ENCODE measurements around the gene CMSS1.
A peak's percentile ranks its signal among the peaks of the same experiment; 100 is the strongest.

CMSS1 gene

DNA sequence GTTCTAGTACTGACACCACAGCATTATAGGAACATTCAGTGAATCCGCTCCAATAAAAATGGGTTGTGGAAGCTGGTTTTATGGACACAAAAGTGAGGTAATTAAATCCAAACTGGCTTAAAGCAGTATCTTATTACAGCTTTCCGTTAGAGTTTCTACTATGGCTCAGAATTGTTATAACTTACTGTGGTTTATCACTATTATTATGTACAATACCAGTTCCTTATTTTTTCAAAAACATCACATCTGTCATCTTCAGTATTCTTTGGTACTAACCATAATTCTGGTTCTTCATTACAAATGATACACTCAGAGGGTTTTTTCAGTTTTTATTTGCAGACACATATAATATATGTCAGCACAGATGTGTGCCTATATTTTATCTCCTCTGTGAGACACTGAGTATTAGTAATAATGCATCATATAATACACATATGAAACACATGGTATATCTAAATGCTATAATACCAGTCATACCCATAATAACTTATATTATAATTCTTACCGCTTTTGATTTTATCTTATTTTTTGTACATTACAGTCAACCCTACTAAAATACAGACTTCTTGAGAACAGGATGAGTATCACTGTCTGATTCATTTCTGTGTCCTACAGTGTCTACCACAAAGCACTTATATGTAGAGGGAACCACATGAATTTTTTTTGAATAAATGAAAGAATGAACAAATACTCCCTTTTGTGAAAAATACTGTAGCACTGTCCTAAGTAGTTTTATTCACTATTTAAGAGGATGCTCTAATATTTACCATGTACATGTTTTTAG is 39.0 kb downstream of the CMSS1 start:
- no peak for DNase-seq

DNA sequence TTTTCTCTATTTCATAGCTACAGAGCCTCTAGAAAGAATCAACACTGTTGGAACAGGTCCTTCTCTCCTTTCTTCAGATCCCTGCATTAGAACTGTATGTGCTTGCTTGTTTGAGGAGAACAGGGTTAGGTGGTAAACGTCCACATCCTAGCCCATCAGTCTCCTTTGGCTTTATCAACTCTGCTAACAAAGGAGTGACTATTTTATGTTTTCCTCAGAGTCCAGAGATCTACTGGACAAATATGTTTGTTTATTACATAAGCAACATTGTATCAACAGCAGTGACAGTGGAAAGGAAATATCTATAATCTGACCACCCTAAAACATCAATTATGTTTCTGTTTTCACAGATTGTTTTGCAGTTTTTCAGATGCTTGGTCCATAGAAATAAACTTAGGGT is 39.6 kb downstream of the CMSS1 start:
- no peak for DNase-seq

DNA sequence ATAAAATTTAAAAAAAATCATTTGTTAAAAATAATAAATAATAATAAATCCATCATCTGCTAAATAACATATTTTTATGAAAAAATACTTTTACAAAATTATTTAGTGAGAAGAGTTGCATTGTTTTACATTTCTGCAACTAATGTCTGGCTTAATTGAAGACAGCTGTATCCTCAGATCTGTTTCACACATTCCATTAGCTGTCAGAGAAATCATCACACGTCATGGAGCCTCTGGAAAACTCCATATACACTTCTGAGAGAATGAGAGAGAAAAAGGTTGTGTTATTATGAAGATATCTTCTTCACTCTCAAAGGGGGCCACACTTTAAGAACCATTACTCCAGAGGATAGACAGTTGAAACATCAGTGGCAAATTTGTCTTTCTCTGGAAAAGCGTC is 40.8 kb downstream of the CMSS1 start:
- no peak for DNase-seq

DNA sequence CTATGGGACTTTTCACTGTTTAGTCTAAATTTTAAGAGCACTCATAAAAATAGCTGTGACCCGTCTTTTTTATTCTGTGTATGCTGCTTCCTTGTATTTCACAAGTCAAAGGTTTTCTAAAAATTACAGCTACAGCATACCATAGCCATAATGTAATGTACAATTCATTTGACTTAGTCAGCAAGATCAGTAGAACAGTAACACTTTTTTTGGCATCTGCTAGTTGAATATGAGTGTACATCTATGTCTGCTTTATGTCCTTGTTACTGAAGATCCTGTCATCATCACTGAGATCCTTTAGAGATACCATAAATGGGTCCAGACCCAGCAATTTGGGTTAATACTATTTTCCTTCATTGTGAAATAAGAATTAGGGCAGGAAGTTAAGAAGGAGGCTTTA is 42.2 kb downstream of the CMSS1 start:
- no peak for DNase-seq

DNA sequence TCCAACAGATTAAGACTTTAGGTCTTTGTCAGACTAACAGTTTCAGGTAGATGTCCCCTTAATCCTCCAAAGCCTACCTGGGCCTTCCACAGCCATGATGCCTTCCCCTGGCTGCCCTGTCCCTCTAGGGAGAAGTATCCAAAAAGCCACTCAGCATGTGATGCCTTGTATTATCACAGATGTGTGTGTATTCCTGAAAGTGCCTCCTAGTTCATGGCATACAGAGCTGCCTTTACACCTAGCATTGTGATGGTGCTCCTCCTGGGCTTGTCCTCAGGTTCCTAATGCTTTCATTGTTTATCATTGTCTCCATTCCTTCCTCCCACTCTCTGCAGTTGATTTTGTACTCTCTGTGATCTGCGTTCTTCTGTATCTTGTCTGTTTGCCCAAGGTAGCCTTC is 43.6 kb downstream of the CMSS1 start:
- no peak for DNase-seq

DNA sequence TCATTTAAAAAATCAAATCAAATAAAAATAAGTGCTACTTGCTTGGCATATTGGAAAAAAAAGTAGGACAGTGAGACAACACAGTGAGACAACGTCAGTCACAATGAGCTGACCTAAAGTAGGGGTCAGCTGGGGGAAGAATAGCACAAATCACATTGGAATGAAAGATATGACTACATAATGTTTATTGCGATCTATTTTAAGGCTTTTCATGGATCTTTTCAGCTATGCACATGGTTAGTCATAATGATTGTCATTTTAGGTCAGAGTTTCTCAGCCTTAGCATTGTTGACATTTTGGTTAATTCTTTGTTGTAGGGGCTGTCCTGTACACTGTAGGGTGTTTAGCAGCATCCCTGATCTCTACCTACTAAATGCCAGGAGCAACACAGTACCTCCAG is 44.5 kb downstream of the CMSS1 start:
- DNase-seq = no peak

DNA sequence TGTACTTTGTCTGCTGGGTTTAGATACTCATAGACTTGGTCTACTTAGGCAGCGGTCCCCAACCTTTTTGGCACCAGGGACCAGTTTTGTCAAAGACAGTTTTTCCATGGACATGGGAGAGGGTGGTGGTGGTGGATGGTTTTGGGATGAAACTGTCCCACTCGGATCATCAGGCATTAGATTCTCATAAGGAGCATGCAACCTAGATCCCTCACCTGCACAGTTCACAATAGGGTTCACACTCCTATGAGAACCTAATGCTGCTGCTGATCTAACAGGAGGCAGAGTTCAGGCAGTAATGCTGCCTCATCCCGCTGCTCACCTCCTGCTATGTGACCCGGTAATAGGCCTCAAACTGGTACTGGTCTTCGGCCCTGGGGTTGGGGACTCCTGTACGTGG is 45.3 kb downstream of the CMSS1 start:
- DNase-seq = no peak

DNA sequence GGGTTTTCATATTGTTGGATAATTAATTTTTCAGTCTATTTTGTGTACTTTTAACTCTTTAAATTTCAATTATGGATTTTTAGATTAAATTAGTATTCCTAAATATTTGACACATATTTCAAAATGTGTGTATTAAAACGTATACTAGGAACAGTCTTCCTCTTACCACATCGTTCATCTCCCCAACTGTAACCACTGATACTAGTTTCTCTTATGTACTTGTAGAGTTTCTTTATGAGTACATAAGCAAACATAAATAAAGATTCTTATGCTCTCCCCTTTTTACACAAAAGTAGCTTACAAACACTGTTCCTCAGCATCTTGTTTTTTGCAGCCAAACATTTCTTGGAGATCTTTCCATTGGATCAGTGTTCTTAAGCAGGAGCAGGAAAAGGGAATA is 45.9 kb downstream of the CMSS1 start:
- no peak for DNase-seq

DNA sequence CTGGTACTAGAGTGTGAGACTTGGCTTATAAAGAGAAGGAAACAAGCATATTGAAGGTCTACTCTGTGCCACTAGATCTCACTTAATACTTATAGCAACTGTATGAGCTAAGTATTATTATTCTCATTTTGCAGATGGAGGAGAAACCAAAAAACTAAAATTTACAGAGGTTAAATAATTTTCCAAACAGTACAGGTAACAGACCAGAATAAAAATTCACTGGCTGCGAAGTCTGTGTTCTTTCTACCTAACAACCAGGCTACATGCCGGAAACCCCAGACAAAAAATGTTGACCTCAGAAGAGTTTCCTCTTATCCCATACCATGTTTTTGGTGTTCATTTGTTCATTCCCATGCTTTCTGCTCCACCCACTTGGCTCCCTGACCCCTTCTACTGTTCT is 46.6 kb downstream of the CMSS1 start:
- DNase-seq = no peak

DNA sequence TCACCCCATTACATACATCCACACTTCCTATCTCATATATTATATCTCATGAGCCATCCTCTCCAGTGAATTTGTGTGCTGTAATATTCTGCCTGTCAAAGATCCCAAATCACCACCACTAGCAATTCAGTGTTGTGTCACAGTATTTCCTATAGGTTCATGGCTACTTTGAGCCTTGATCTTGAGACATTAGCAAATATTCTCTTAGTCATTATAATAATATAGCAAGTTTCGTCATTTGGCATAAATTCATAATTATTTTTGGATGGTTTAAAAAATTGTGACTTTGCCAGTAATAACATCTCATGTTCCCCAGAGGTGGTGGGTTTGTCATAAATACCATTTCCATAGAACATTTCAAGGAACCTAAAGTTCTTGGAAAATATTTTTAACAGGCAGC is 47.7 kb downstream of the CMSS1 start:
- no peak for DNase-seq

DNA sequence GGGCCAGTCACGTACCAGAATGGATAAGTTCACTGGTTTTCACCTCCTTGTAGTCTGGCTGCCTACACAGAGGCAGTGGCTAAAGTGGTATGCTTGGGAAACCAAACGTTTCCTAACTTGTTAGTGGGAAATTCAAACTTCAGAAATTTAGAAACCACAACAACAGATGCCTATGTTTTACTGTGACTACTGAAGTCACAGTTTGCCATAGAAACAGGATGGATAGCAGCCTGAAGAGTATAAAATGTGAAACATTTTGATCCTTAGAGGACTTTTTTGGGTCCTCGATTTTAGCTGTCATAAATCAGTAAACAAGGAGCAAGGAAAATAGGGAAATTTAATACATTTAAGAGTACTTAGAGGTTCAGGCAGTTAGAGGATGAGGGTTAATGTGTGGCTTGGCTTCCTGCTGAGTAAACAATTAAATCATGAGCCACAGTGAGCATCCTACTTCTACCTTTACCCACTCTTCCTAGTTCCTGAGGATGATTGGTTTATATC is 48.6 kb downstream of the CMSS1 start:
- no peak for DNase-seq

DNA sequence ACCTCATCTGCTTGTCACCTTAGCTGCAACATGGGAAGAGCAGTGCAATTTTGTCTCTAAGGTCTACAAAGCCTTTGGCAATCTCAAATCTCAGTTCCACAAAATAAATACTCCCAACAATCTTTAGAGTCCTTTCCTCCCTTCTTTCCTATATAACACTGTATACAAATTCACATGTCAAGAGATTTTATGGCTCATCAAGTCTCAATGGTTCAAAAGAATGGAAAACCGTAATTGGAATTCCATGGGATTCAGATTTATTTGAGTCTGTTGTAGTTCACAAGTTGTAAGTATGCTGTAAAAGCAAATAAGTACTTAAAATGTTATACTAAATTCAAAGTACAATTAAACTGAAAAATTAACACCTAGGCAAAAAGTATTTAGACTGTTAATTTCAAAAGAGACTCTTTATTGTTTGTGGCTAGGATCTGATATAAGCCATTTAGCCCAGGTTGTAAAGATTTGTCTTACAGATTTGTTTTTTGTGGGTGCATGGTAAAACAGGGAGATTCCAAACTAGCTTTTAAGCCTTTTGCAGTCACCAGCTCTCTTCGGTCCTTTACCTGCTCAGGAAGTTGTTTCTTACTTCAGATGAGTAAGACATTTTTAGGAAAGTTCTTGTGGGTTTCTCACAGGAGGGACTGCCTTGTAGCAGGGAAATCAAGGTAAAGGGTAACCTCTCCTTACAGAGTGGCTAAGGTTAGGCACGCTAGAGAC is 50.1 kb downstream of the CMSS1 start:
- no peak for DNase-seq

DNA sequence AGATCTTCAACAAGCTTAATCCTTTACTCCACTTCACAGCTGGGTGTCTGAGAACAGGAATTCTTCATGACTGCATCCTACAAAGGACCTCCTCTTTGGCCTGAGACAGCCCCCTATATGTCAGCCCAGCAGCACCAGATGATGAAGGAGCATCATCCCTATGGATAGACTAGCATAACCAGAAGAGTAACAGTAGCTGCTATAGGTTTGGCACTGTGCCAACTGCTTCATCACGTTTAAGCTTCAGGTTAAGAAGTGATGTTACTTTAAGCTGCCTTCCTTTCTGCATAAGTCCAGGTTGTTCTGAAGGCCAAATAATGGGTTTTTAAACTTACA is 50.6 kb downstream of the CMSS1 start:
- peak; percentile 22 for DNase-seq

DNA sequence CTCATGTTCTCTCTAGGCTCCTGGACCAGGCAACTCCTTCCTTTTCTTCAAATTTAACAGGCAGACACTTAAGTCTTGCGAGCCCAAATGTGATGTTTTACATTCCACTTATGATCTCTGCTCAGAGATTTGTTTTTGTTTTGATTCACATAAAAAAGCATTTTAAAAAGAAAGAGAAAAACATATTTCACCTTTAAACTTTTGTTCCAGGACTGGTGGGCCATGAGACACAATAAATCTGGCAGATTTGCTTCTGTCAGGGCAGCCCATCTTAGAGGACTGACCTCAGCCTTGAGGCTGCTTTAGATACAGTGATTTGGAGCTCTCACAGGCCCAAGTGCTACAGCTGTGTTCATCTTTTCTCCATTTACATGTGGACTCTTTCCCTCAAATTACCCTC is 52.0 kb downstream of the CMSS1 start:
- DNase-seq = no peak

DNA sequence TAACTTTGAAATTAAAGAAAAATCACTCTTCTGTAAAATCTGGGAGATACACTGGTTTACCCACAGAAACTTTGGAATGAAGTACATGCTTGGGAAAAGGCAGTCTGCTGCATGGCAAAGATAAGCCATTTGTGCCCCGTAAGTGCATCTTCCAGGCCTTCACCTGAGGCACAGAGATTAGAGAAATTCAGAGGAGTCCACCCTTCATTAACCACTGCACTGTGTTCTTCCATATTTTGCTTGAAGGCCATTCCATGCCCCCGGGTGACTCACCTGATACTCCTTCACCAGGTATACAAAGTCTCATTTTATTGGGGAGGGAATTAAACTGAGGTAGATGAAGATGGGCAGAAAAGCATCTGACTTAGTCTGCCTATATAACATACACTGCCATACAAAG is 53.0 kb downstream of the CMSS1 start:
- DNase-seq = no peak

DNA sequence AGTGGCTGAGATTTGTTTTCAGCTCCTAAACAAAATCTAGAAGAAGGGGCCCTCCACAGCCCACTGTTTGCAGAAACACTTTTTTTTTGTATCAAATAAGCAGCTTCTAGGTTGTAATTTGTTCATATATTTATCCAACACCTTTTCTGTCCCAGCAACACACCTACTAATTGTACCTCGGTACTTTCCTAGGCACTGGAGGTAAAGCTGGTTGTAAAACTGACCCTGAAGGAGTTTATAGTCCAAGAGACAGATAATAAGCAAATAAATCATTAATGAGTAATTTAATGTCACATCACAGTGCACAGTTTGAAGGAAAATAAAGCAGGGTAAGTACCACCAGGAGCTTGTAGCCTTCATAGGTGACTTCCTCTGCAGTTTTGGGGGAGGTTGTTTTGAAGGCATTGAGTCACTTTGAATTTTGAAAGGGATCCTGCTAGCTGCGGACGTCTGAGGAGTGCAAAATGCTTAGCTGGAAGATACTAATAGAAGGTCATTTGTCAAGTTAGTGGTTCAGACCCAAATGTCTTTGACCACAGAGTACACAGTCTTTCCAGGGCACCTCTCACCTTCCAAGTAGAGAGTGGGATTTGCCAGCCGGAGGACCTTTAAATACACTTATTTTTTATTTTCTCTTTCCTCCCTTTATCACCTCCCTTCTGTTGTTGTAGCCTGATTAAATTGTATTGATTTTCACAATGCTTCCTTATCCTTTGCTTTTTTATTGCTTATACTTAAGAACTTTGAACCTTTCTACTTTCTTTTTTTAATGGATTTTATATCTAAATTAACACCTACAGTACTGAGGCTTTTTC is 53.8 kb downstream of the CMSS1 start:
- no peak for DNase-seq

DNA sequence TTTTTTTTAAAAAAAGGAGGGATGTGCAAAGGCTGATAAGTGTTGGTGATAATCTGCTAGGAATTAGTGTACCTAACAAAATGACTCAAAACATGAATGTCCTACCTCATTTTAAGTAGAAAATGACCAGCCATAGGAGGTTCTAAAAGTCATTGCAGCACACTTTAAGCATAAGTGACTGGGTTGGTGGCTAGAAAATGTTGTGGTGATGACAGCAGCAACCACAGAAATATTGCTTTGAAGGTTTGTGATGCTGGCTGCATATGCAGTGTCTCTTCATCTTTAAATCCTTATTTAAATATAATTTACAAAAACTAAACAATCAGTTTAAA is 55.2 kb downstream of the CMSS1 start:
- no peak for DNase-seq

DNA sequence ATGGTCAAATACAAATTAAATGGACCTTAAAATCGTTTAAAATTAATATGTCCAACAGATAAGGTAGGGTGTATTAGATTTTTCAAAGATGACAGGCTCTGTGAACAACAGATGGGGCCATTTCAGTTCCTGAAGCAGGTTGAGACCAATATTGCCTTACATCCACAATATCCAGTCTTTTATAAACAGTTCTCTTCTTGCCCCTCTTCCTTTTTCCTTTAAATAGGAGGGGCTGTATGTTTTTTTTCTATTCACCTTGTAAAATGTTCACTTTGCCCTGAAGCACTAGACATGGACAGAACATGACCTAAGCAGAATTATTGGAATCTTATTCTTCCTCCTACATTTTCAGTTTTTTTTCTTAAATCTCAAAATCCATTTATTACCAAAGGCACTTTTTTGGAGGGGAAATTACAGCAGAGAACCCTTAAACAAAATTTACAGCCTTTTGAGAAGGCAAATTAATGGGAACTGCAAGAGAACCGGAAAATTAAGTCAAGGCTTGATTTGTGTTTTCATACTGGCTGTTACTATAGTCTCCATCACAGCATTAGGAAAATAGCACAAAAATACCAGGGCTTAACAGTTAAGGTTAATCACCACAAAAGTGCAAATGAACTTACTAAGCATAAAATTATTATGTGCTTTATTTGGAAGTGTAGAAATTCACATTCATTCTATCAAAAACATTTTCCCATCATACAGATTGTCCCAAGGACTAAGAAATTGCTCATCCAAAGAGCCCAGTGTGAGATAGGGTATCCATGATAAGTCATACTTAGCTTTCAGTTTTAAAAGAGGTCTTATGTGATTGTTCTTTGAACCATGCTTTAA is 55.8 kb downstream of the CMSS1 start:
- DNase-seq = no peak

DNA sequence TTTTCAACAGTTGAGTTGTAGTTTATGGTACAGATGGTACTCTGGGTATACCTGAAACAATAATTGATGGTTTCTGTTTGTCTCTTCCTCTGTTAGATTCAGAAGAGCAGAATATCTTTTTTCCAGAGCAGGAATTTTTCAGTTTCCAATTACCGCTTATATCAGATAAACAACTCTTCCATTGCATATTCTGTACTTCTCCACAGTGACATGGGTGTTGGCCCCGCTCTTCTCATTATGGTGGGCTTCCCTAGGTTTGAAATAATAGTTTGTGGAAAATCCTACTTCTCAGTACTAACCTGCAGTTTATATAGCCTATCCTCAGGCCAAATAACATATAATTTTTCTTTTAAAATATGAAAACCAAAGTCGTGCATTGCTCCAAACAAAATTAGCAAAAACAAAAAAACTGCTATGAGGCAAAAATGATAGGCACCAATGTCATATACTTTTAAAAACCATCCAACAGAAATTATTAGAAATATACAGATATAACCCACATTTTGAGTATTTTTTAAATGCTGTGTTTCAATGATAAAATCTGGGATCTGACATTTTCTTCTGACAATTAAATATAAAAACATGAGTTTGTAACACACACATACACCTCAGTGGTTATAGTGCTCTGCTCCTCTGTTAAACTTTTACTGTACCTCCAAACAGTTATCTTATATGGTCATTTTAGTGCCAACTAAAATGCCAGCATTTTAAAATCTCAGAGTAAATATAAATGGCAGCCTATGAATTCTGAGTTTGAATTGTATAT is 56.8 kb downstream of the CMSS1 start:
- no peak for DNase-seq

DNA sequence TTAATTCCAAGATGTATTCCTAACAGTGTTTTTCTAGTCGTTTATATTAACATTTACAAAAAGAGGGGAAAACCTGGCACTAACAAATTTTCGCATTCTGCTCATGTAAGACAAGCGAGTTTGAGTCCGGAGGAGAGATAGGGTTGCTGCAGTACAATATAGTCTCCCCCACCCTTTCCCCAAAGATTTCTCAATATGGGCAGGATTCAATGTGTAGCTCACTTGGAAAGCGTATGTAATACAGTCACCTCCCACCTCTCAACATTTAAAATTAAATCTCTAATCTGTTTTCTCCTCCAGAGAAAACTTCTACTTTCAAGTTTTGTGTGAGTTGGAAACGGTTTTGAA is 57.9 kb downstream of the CMSS1 start:
- DNase-seq = no peak

DNA sequence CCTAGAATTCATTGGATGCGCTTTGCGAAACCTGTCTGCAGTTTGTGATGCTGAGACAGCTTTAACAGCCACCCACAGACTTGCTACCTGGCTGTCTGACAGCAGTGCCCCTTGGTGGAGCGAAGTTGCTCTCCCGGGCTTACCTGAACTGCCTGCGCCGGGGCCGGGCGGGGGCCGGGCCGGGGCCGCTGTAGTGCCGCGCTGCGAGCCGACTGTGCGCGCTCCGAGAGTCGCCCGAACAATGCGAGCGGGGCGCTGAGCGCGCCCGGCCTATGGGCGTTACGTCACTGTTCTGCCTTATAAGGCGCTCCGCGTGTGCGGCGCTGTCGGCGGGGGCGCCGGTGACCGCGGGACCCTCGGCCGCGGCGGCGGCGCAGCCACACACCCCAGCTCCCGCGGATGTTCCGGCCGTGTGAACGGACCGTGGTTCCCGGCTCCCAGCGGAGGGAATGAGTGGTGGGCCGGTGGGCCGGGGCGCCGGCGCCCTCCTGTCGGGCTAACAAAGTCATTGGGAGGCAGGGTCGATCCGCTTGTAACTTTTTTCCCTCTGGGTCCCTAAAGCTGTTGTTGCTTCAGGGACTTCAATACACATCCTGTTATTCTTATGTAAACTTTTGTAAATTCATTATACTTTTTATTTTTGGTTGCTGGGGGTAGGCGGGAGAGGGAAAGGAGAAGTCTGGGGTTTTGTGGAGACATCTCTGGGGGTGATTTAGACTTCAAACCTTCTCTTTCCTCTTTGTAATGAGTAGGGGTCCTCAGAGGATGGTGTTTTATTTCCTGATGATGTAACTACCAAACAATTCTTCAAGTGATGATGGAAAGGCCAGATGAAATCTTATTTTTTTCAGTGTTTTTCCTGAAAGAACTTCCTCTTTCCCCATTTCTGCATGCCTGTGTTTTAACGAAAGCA is 58.5 kb downstream of the CMSS1 start:
- peak; percentile 34 for DNase-seq

Measured in NCI-H510A (cell line).